ENCODE data around the gene USP54.

- TF ChIP-seq EZH2phosphoT487 (IDR thresholded peaks at IDR 0.05; ENCODE audit: borderline replicate concordance) (no peak), CTCF (conservative IDR thresholded peaks at IDR 0.05; ENCODE audit: low read length) (no peak)
Observed at GRCh38 chr10:73635781-73636180, 44.6 kb upstream of the USP54 start.
